ENCODE data around the gene SH3BP5.
A peak's percentile ranks its signal among the peaks of the same experiment; 100 is the strongest.

SH3BP5 gene

DNA sequence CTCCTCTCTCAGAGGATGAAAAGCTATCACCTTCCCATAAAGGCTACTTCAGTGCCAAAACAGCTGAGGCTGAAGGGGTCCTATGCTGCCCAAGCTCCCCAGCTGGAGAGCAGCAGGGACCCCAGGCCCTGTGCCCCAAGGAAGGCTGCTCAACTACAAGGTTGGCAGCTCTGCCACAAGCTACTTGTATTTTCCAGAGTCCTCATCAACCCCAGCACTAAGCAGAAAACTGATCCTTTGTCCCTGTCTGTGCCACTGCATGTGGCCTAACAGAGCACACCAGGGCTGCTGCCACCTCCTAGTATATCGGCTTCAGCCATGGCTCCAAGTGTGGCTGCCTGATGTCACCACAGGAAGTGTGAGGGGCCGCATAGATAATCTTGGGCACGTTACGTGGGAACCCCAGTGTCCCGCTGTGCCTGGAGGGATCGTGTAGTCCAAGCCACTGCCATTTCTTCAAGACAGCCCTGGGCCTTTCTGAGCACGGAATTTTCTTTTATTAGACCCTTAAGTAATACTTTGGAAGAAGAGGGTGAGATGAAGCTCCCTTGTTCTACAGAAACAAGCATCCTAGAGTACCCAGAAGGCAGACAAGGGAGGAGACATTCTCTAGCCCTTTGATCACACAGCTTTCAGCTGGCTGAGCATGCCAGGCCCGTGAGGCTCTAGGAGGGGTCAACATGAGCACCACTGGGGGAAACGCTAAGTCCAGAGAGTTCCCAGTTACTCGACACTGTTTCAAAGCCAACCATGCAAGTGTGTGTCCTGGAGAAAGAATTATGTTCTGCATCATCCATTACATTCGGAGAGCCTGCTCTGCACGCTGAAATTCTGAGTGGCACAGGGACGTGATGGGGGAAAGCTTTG lies 65.6 kb downstream of the SH3BP5 start:
- H3K4me3 ChIP-seq: no peak overlapping the region
- peak overlapping the region in 8 of 21 experiments; percentile 1 to 67 (median 43) for H3K27ac ChIP-seq

DNA sequence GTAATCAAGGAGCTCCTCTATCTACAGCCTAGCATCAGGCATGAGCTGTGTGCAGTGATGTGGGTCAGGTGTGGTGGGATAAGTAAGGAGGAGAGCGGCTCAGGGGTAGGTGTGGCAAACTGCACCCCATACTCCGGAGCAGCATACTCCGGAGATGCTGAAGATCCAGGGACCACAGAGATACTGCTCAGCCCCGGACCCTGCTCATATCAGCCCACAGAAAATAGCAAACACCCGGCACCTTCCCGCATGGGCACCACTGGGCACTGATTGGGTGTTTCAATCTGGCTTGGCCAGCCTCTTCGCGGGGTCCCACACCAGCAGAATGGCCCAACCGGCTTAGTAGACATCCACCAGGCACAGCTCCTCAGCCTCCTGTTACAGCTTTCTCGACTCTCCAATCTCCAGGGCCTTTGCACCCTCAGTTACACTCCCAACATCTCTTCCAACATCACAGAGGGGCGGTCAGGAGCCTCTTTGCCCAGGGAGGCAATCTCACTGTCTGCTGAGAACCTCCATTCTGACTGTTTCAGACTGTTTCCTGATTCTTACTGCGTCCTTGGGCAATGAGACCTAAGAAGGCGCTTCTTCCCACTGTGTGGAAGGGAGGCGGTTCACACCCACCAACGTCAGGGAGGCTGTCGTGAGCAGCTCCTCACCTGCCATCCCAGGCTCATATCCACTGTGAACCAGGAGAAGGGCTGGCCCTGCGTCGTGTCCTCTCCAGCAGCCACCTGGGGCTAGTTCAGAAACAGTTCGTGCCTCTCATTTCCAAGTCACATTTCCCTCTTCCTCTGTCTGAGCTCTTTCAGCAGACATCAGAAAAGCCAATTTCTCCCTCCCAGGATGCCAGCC lies 66.5 kb downstream of the SH3BP5 start:
- Histone ChIP-seq H3K27ac (peak overlapping the region in 8 of 21 experiments; percentile 1 to 67 (median 43)), H3K4me3 (no peak overlapping the region)

DNA sequence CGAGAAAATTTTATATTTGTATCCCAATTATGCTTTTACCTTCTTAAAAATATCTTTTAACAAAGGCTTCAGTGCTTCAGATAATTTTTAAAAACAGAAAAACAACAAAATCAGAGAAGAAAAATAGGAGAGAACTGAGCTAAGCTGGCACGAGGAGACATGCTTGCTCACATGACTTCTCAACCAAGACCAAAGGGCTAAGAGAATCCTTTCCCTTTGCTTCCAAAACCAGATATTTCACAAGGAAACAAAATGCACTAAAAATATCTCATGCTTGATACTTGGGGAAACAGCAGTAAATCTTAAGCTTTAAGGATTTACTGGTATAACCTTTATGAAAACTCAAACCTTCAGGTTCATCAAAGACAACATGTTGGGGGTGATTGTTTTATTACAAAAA lies 67.9 kb downstream of the SH3BP5 start:
- H3K27ac ChIP-seq: peak overlapping the region in 5 of 21 experiments; percentile 3 to 46 (median 32)

DNA sequence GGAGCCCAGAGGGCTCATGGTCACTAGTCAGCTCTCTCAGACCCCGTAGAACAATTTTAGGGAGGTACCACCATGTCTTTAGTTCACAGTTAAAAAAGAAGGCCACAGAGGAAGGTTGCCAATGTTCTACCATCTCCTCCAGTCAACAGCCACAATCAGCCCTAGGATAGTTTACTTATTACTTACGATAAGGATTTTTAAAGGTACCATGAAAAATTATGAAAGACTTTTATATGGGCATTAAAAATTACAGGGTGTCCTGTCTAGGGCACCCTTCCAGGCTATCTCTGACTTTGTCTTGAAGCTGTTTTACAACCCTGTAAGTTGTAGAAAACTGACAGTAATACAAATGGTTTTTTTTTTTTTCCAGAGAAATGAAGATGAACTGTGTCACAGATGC lies 68.5 kb downstream of the SH3BP5 start:
- Histone ChIP-seq H3K4me3 (no peak overlapping the region), H3K27ac (peak overlapping the region in 6 of 21 experiments; percentile 3 to 46 (median 34))

More for the DNA sequence above, 67.9 kb downstream of the SH3BP5 start:
- H3K4me3 ChIP-seq: no peak overlapping the region

DNA sequence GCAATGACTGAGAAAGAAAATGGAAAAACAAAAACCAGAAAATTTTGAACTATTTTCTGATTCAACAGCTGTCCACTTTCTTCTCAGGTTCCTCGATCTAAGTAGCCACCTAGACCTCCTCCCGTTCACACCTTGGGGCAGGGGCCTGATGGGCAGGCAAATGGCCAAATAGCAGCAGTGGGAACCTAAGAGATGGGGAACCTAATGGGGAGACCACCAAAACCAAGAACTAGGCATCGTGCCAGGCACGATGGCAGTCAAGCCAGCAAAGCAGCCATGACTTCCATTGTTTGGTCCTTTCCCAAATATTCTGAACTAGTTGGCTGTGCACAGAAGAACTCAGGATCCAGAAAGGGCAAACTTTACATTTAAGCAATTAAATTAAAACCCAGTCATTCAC lies 69.3 kb downstream of the SH3BP5 start:
- peak overlapping the region in 4 of 21 experiments; percentile 10 to 46 (median 36) for H3K27ac ChIP-seq

DNA sequence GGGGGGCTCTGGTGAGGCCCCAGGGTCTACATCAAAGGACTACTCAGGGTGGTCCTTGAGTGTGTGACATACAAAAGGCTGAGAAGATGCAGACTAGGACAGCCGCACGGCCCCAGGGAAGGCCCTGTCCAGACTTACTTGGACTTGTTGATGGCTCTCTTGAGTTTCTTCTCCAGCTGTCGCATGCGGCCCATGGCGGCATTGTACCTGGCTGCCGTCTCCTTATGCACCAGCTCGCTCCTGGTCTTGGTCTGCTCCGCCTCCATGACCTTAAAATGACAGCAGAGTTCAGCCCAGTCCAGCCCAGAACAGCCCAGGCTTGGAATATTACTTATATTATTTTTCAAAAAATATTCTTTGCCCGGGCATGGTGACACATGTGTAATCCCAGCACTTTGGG lies 70.4 kb downstream of the SH3BP5 start:
- Histone ChIP-seq H3K27ac (peak overlapping the region in 2 of 21 experiments; percentile 8 to 32), H3K4me3 (no peak overlapping the region)

More for the DNA sequence above, 69.3 kb downstream of the SH3BP5 start:
- H3K4me3 ChIP-seq: no peak overlapping the region

DNA sequence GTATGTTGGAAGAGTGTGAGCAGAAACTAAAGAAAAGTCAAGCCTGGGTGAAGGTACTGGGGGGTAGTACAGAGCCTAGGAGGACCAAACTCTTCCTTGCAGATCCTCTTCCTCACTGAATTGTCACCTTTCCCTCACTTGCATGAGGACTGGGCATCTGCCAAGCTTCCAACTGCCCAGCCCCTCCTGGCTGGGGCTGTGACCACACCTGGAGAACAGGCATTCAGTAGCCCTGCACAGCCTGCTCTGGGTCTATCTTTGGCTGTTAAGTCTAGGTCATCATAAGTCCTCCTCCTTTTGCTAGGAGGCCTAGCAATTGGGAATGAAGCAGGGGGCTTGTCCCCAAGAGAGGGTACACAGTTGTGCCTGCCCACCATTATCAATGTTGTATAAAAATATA lies 71.1 kb downstream of the SH3BP5 start:
- Histone ChIP-seq H3K27ac (peak overlapping the region in 3 of 21 experiments; percentile 1 to 8 (median 5)), H3K4me3 (no peak overlapping the region)

DNA sequence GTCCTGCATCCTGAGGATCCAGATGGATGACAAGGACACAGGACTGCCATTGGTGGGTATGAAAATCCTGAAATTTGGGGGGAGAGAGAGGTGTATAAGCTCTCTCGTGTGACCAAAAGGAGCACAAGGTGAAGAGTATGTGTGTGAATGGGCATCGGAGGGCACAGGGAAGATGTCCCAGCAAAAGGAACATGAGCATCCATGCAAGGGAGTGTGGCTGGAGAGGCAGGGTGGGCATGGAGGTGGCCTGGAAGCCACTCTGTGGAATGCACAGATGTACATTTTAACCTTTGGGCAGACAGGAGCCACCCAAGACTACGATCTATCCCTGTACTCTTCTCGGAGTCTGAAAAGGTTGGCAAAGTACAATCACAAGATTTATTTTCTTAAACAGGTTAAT lies 71.9 kb downstream of the SH3BP5 start:
- Histone ChIP-seq H3K27ac (peak overlapping the region in 3 of 21 experiments; percentile 1 to 12 (median 8)), H3K4me3 (no peak overlapping the region)

DNA sequence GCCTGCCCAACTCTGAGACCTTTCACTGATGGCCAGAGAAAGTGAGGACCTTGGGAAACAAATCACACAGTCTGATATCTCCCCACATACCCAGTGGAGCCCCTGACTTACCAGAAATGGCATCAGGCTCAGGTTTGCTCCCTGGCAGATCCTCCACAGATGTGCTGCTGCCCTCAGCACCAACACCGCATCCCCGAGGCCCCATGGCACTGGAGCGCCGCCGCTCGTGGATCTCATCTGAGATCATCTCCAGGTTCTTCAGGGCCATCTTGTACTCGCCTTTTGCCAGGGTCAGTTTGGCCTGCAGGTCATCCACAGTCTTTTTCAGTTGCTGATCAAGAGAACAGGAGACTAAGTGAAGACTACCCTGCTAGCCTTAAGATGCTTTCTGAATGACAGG lies 73.7 kb downstream of the SH3BP5 start:
- Histone ChIP-seq H3K4me3 (no peak overlapping the region), H3K27ac (no peak overlapping the region)

DNA sequence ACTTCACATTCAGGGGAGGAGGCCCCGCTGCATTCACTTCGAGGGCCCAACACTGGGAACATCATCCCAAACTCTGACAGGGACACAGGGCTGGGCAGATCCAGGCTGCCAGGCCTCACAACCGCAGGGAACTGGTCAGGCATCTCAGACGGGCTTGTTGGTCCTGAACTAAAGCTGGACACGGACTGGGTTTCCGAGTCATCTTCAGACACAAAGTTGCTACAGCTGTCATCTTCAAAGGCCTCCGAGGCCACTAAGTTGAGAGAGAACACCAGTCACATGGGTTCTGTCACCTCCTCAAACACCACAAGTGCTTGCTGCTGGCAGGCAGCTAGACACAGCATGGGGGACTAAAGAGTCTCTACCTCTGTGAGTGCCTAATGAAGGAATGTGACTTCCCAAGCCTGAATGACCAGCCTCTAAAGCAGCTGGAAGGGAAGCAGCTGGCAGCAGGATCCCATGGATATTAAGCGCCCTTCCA lies 75.5 kb downstream of the SH3BP5 start:
- H3K4me3 ChIP-seq: no peak overlapping the region
- peak overlapping the region in 6 of 21 experiments; percentile 7 to 57 (median 36) for H3K27ac ChIP-seq

DNA sequence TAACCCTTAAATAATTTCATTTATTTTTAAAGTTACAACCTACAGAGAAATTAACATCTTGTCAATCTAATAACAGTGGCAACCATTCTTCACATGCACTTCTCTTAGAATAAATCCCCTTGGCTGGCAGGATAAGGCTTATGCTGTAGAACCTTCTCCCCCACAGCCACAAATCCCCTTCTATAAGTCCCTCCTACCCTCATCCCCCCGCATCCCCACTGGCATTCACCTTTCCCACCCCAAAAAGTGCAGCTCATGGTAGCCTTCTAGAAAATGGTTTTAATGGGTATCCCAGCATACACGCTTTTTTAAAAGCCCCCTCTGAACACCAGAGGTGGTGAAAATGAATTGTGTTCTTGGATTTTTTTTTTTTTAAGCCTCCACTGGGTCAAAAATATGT lies 77.2 kb downstream of the SH3BP5 start:
- Histone ChIP-seq H3K4me3 (no peak overlapping the region), H3K27ac (peak overlapping the region in 2 of 21 experiments; percentile 20 to 36)

DNA sequence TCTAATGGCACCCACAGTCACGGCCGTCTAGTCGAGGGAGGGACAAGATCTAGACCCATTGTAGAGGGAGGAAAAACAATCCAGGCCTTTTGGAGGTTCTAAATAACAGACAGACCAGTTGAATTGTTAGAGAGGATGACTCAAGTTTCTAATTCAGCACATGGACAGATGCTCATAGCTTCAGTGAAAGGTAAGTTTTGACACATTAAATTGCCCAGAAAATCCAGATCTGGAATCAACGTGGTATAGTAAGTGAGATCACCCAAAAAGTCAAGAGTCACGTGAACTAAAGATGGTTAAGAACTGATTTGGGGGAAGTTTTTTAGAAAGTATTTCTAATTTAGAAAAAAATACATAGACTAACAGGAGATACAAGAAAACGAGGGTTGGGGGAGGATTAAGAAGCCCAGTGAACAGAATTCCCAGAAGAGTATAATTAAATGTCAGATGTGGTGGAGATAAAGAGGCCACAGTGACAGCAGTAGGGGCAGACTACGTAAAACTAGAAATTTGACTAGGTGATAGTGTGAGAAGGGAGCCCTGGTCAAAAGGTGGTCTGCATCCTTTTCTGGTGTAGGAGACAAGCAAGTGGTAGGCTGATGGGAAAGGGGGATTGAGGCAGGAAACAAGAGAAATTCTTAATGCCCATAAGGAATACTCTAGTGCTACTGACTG lies 79.2 kb downstream of the SH3BP5 start:
- Histone ChIP-seq H3K27ac (no peak overlapping the region), H3K4me3 (no peak overlapping the region)

DNA sequence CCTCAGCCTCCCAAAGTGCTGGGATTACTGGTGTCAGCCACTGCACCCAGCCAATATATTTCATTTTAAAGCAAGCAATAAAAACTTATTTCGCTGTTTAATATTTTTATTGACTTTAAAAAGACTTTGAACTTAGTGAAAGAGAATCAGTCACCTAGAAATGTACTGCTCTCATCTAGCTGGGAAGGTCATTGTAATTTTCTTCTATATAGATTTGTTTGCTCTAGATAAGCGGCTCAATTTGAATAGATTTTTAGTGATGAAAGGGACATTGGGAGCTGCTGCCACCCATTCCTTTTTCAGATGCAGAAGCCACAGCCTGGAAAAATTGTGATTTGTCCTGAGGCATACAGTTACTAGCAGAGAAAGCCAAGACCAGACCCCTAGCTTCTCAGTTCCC lies 86.2 kb downstream of the SH3BP5 start:
- Histone ChIP-seq H3K27ac (no peak overlapping the region), H3K4me3 (no peak overlapping the region)

DNA sequence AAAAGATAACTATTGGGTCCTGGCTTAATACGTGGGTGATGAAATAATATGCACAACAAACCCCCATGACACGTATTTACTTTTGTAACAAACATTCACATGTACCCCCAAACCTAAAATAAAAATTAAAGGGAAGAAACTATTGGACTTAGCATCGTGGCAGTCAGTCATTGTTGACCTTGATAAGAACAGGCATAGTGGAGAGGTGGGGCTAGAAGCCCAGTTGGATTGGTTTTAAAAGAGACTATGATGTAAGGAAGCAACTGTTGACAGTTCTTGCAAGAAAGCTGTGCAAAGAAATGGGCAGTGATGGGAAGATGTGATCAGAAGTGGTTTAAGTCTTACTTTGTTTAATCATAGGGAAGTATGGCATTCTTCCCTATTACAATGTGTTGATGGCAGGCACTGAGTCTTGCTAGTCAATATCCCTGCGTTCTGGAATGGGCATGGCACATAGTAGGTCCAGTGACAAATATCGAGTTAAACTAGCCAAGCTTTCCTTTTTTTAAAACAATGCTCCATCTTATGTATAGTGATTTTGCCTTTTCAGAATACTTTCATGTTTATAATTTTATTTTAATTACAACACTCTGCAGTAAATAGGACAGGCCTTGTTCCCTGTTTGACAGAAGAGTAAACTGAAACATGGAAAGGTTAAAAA lies 88.4 kb downstream of the SH3BP5 start:
- no peak overlapping the region for H3K4me3 ChIP-seq
- H3K27ac ChIP-seq: no peak overlapping the region

DNA sequence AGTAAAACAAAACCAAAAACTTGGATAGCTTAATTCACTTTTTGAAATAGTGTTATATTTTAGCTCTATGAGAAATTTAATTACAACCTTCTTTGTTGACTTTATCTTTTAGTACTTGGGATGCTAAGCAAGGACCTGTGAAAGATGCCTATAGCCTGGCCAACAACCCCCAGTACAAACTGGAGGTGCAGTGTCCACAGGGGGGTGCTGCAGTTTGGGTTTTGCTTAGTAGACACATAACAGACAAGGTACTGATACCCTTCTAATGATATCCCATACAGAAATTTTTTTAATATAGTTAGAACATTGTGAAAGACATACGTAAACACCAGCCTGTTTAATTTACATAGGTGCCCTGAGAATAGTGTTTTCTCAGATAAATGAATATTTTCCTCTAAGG lies 91.0 kb downstream of the SH3BP5 start:
- no peak overlapping the region for H3K27ac ChIP-seq
- H3K4me3 ChIP-seq: no peak overlapping the region

DNA sequence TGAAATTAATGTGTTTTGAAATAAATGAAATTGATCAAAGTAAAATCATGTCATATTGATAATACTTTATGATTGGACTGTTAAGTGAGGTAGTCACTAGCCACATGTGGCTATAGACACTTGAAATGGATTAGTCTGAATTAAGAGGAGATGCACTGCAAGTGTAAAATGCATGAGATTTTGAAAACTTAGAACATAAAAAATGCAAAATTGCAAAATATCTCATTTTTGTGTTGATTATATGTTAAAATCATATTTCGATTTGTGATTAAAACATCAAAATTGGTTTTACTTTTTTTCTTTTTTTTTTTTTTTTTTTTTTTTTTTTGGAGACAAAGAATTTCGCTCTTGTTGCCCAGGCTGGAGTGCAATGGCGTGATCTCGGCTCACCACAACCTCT lies 103.1 kb downstream of the SH3BP5 start:
- Histone ChIP-seq H3K27ac (no peak overlapping the region), H3K4me3 (no peak overlapping the region)

DNA sequence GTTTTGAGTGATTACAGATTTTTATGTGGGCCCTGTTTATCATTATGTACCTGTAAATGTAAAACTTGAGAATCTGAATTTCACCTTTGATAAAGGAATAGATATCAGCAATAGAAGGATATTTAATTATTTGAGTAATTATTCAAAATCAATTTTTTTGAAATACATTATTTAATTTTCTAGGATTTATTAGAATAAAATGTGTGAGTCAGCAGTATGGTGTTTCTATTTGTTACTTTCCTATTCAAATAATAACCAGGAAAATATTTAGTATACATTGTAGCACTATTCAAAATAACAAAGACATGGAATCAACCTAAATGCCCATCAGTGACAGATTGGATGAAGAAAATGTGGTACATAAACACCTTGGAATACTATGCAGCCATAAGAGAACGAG lies 104.2 kb downstream of the SH3BP5 start:
- Histone ChIP-seq H3K27ac (no peak overlapping the region), H3K4me3 (no peak overlapping the region)

DNA sequence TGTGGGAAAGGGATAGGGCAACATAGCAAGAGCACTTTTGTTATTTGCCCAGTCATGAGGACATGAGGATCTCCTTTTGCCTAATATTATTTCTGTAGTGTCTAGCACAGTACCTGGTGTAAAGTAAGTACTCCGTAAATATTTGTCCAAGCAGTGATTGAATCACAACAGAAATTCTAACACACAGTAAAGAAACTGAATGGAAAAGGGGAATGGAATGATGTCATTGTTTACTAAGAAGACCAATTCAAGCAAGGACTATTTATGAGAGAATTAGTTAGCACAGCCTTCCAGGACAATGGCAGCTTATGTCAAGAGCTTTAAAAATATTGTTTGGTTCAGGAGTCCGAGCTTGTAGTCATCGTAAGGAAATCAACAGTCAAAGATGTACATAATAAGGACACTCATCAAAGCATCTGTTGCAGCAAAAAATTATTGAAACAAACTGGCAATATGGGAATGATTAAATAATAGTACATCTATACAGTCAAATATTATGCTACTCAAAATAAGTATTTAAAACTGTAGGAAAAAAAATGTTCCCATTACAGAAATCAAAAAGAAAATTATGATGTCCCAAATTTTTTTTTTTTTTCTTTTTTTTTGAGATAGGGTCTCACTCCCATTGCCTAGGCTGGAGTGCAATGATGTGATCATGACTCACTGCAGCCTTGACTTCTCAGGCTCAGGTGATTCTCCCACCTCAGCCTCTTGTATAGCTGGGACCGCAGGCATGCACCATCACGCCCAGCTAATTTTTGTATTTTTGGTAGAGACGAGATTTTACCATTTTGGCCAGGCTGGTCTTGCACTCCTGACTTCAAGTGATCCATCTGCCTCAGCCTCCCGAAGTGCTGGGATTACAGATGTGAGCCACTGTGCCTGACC lies 108.5 kb downstream of the SH3BP5 start:
- Histone ChIP-seq H3K4me3 (no peak overlapping the region), H3K27ac (no peak overlapping the region)

Measured in skin epidermis (tissue), 12 donors.